ENCODE data around the gene GLTP.
"Not testable (repeated sequence)": the region's sequence is repeated elsewhere in the genome, so short reads cannot be mapped to it uniquely, and the experiment has no call there.

GLTP gene

DNA sequence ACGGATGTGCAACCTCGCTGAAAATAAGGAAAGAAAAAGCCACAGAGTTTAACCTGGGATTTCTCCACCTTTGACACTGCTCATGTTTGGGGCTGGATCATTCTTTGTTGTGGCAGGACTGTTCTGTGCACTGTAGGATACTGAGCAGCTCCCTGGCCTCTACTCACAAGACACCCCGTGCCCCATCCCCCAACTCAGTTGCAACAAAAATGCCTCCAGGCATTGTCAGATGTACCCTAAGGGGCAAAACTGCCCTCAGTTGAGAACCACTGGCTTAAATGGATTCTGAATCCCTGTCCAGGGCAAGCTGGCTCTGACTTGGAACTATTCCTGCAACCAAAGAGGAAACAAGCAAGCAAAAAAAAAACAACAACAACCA, 2.1 kb downstream of the GLTP start:
- DNase-seq (ENCODE audit: low read depth in 2 of 3, low spot score in 2 of 3): no peak

- no peak for DNase-seq (ENCODE audit: low read depth in 2 of 3, low spot score in 2 of 3)
Measured at GRCh38 chr12:109877504-109878246, 2.7 kb downstream of the GLTP start.

- DNase-seq (ENCODE audit: low read depth in 2 of 3, low spot score in 2 of 3): no peak
Measured at GRCh38 chr12:109876406-109876805, 3.9 kb downstream of the GLTP start.

DNA sequence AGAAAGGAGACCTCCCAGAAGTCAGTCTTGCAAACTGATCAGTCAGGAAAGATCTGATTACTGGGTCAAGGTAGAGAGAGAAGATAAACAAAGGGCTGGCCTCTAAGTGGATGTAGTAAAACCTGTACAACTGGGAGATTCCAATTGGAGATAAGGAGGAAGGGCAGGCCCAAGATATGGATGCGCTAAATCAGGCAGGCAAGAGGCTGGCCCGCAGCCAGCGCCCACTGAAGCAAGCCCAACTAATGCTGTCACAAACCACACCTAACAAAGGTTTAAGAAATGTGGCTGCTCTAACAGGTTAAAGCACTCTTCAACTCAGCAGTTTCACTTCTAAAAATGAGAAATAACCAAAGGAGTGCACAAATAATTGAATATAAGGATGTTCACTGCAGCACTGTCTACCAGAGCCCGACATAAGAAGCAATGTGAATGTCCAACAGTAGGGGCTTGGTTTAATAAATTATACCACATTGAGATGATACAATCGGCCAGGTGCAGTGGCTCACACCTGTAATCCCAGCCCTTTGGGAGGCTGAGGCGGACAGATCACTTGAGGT, 4.7 kb downstream of the GLTP start:
- no peak for DNase-seq (ENCODE audit: low read depth in 2 of 3, low spot score in 2 of 3)

DNA sequence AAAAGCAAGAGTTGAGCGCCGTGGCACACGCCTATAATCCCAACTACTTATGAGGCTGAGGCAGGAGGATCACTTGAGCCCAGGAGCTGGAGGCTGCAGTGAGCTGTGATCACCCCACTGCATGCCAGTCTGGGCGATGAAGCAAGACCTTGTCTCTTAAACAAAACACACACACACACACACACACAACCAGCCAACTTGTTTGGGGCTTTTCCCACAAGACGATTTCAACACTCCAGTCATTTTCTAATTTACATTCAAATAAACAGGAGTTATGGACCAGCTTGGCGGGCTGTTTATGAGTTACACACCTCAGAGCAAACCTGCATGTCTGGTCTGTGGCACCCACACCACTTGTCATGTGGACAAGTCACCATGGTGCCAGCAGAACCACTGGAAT, 6.7 kb downstream of the GLTP start:
- no peak for DNase-seq (ENCODE audit: low read depth in 2 of 3, low spot score in 2 of 3)

DNA sequence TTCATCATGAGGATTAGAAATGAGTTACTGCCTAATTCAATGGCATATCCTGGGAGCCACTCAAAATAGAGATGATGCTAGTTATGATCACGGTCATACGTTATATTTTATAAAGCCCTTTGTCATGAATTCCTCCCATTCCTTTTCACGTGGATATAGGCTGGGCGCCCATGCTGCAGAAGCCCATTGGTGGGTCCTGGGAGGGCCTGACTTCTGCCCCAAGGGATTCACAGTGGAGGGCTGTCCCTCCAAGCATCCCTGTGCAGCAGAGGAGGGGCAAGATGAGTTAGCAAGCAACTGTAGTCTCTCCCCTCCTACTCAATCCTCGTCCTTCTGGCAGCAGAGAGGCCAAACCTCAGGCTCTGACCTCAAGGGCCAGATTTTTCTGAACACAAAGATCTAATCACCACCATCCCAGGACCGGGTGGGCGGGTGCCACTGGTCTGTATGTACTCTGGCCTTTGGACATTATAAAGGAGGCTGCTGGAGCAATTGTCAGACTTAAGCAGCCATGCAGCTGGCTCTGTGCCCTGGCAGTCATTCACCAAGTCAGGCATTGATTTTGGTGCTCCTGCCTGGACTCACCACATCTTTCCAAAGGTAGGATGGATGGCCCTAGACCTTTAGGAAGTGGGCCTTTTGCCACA, 8.6 kb downstream of the GLTP start:
- no peak for DNase-seq (ENCODE audit: low read depth in 2 of 3, low spot score in 2 of 3)

DNA sequence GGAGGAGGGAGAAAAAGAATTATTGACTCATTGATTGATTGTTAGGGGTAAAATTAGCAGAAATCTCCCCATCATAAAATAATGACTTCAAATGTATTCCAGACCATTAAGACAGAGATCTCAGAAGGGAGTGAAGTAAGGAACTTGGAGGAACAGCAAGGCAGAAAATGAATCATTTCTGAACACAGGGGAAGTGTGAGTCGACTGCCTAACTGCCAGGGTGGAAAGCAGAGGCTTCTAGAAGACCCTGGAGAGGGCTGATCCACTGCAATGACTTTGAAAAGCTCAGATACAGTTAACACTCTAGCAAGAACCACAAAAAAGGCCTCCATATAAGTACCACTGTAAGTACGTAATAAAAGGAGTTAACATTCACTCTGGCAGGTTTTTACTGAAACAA, 9.7 kb downstream of the GLTP start:
- no peak for DNase-seq (ENCODE audit: low read depth in 2 of 3, low spot score in 2 of 3)

GRCh38 chr12:109868182-109869051, 11.9 kb downstream of the GLTP start:
- no peak for DNase-seq (ENCODE audit: low read depth in 2 of 3, low spot score in 2 of 3)

DNA sequence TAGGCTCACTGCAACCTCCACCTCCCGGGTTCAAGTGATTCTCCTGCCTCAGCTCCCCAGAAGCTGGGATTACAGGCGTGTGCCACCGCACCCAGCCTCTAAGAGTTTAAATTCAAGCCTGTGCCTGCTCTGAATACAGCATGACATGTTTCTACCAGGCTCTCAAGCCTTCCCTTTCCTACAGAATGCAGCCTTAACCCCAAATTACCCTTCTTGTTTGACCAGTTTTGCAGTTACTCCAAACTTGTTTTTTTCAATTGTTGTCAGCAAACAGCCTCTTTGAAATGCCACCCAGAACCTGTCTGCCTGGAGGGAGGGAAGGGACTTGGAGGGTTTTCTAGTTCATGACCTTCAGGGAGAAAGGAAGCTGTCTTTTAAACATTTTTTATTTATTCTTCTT, 15.4 kb downstream of the GLTP start:
- DNase-seq (ENCODE audit: low read depth in 2 of 3, low spot score in 2 of 3): no peak

GRCh38 chr12:109863847-109864712, 16.3 kb downstream of the GLTP start:
- DNase-seq (ENCODE audit: low read depth in 2 of 3, low spot score in 2 of 3): no peak

DNA sequence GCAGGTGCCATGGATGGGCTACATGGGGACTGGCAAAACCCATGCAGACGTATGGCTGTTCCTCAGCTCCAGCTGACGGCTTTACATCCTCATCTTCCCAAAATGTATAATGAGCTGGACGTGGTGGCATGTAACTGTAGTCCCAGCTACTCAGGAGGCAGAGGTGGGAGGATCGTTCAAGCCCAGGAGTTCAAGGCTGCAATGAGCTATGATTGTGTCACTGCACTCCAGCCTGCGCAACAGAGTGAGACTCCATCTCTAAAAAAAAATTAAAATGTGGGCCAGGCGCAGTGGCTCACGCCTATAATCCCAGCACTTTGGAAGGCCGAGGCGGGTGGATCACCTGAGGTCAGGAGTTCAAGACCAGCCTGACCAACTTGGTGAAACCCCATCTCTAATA, 17.9 kb downstream of the GLTP start:
- DNase-seq (ENCODE audit: low read depth in 2 of 3, low spot score in 2 of 3): not testable (repeated sequence)

- DNase-seq (ENCODE audit: low read depth in 2 of 3, low spot score in 2 of 3): no peak
Measured at GRCh38 chr12:109861689-109862314, 18.5 kb downstream of the GLTP start.

DNA sequence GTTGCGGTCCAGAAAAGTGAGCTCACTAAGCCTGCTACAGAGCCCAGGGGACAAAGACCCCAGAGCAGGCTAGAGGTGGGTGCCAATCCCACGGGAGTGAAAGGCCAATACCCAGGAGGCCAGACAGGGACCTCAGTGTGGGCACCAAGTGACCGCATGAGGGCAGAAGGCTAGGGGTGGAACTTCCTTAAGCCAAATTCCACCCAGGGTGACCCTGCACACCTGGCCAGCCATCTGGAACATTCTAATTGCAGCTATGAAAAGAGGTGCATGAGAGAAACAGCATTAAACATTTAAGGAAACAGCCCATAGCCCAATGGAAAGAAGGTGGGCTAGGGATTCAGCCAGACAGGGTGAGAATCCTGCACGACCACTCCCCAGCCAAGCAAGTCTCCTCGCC, 19.4 kb downstream of the GLTP start:
- no peak for DNase-seq (ENCODE audit: low read depth in 2 of 3, low spot score in 2 of 3)

DNA sequence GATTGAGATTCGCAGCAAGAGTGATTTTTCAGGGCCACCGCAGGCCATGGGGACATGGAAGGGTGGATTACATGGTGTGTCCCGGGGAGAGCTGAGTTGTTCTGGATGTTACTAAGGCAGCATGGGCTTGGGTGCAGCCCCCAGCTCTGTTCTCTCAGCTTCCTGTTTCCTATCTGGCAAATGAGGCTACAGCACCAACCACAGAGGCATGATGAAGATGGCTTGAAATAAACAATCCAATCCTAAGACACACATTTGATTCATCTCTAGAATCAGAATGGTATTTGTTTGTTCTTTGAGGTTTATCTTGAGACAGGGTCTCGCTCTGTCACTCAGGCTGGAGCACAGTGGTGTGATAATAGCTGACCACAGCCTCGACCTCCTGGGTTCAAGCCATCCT, 21.6 kb downstream of the GLTP start:
- no peak for DNase-seq (ENCODE audit: low read depth in 2 of 3, low spot score in 2 of 3)

GRCh38 chr12:109857715-109858114, 22.6 kb downstream of the GLTP start:
- no peak for DNase-seq (ENCODE audit: low read depth in 2 of 3, low spot score in 2 of 3)

DNA sequence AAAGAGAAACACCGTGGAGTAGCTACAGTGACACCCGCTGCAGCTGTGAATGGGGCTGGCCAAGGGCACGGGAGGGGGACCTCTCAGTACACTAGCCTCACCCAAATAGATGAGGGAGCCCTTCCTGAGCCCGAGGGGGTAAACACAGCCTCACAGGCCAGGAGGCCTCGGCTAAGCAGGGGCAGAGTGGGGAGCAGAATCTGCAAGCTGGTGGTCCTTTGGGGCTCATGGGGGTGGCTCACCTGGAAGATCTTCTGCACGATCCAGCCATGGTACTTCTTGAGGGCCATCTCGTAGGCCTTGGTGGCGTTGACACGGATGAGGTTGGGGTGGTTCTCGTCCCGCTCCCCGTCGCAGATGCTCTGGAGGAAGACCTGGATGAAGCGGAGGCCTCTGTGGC, 25.0 kb downstream of the GLTP start:
- DNase-seq (ENCODE audit: low read depth in 2 of 3, low spot score in 2 of 3): no peak

DNA sequence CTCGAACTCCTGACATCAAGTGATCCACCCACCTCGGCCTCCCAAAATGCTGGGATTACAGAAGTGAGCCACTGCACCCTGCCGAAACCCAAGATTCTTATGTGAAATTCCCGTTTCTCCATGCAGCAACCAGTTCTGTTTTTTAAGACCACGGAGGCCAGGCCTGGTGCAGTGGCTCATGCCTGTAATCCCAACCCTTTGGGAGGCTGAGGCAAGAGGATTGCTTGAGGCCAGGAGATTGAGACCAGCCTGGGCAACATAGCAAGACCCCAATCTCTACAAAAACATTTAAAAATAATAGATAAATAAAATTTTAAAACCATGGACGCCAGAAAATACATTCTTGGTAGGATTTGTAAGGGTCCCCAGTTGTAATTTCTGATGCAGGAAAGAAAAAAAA, 29.8 kb downstream of the GLTP start:
- DNase-seq (ENCODE audit: low read depth in 2 of 3, low spot score in 2 of 3): not testable (repeated sequence)

DNA sequence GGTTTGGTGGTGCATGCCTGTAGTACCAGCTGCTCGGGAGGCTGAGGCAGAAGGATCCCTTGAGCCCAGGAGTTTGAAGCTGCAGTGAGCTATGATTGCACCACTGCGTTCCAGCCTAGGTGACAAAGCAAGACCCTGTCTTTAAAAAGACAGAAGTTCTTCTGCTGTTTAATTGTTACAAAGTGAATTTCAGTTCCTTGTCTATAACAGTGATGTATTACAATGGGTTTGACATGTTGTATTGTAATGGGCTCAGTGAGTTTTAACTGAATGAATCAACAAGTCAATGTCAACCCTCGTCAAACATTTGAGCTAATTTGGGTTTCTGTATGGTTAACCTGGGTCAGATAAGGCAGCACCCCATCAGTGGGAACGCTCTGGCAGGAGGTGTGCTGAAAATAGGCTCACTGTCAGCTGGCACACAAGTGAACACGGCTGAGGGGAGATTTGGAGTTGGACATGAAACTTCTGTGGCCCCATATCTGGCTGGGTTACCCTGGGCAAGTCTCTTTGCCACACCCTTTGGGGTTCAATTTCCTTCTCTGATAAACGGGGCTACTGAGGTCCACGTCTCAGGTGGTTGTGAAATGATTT, 33.1 kb downstream of the GLTP start:
- no peak for DNase-seq (ENCODE audit: low read depth in 2 of 3, low spot score in 2 of 3)

DNA sequence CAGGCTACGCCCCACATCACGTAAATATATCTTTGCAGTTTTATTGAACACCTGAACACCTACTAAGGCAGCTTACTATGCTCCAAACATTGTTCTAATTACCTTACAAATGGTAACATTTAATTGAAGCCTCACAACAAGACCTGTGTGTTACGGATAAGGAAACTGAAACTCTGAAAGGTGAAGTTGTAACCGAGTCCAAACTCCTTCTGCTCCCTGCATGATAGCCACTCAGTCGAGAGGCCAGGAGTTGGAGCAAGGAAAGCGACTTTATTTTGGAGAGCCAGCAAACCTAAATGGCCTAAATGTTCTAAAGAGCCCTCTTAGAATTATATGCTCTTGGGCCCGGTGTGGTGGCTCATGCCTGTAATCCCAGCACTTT, 34.5 kb downstream of the GLTP start:
- DNase-seq (ENCODE audit: low read depth in 2 of 3, low spot score in 2 of 3): no peak

Data from activated CD8-positive, alpha-beta memory T cell treated with anti-CD3 and anti-CD28 coated beads for 48 hours (primary cell).